ENCODE measurements around the gene BICDL1. TPM values are rescaled to one million over a fixed set of nuclear protein-coding genes. Genes with fewer than 3 reads are reported as not detected.

Gene BICDL1
- polyA plus RNA-seq, 1 experiment, result not detected

DNA sequence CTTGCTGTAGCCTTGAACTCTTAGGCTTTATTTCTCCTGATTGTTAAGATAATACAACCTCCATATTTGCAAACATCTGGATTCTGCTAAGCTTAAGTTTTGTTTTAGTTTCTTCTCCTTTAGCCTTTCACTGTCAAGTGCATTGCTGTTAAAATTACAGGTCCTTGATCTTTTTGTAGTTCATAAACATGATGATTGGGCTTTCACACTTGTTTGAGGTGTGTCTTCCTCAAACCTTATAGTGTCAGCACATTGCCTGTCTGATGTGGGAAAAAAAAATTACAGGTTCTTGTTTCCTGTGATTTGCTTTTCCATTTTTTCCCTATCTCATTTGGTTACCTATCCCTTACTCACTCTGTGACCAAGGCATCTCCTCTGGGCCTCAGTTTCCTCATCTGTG is 59.2 kb downstream of the BICDL1 start:
- Histone ChIP-seq H3K9me3 (ENCODE audit: control insufficient read depth, insufficient read depth, low read length) (no peaks in the 10 kb centered on the region), H3K4me3 (ENCODE audit: low read depth, low read length) (no peak overlapping the region), H3K27ac (ENCODE audit: low read depth, low read length) (no peak overlapping the region), H3K27me3 (ENCODE audit: control insufficient read depth, insufficient read depth, low read length) (no peaks in the 10 kb centered on the region)
- ChIA-PET CTCF (no interaction called here), POLR2A (no interaction called here)
- no peak for TF ChIP-seq CTCF (IDR thresholded peaks at IDR 0.05; ENCODE audit: low read depth, low read length)
- DNase-seq (ENCODE audit: low read depth, low spot score), result no peak

GRCh38 chr12:120049426-120049825 is 60.4 kb downstream of the BICDL1 start:
- POLR2A ChIA-PET, result no interaction called here
- H3K4me3 ChIP-seq (ENCODE audit: low read depth, low read length), result no peak overlapping the region
- no peaks in the 10 kb centered on the region for H3K27me3 ChIP-seq (ENCODE audit: control insufficient read depth, insufficient read depth, low read length)
- CTCF ChIA-PET, result interaction anchor here (0.6 kb wide), 1 partner anchor 318 kb away, joined by 3 read pairs; no protein-coding TSS in a partner anchor
- H3K27ac ChIP-seq (ENCODE audit: low read depth, low read length), result no peak overlapping the region
- no peak for DNase-seq (ENCODE audit: low read depth, low spot score)
- H3K9me3 ChIP-seq (ENCODE audit: control insufficient read depth, insufficient read depth, low read length), result no peaks in the 10 kb centered on the region
- no peak for TF ChIP-seq CTCF (IDR thresholded peaks at IDR 0.05; ENCODE audit: low read depth, low read length)

DNA sequence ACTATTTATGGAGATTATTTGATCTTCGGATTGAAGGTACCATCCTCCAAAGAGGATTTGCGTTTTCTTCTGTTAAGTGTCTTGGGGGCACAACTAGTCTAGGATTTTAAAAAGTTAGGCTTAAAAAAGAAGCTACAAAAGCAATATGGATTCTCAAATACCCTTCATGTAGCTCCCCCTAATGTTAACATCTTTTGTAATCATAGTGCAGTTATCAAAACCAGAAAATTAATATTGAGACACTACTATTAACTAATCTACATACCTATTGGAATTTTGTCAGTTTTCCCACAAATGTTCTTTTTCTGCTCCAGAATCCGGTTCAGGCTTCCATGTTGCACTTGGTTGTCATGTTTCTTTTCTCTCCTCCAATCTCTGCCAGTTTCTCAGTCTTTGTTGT is 62.5 kb downstream of the BICDL1 start:
- CTCF ChIA-PET, result no interaction called here
- TF ChIP-seq CTCF (IDR thresholded peaks at IDR 0.05; ENCODE audit: low read depth, low read length), result no peak
- H3K9me3 ChIP-seq (ENCODE audit: control insufficient read depth, insufficient read depth, low read length), result no peaks in the 10 kb centered on the region
- POLR2A ChIA-PET, result no interaction called here
- no peak overlapping the region for H3K4me3 ChIP-seq (ENCODE audit: low read depth, low read length)
- H3K27ac ChIP-seq (ENCODE audit: low read depth, low read length), result no peak overlapping the region
- no peaks in the 10 kb centered on the region for H3K27me3 ChIP-seq (ENCODE audit: control insufficient read depth, insufficient read depth, low read length)
- DNase-seq (ENCODE audit: low read depth, low spot score), result no peak

DNA sequence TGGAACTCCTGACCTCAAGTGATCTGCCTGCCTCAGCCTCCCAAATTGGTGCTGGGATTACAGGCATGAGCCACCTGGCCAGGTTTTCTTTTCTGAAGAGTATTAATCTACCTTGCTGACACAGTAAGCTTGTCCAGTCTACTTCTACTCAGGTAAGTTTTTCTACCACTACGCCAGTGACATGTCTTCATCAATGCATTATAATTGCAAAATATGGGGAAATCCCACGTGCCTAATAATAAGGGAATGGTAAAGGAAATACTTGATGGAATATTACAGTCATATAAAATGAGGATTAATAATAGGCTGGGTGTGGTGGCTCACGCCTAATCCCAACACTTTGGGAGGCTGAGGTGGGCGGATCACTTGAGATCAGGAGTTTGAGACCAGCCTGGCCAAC is 65.3 kb downstream of the BICDL1 start:
- DNase-seq (ENCODE audit: low read depth, low spot score), result no peak
- Histone ChIP-seq H3K27ac (ENCODE audit: low read depth, low read length) (no peak overlapping the region), H3K27me3 (ENCODE audit: control insufficient read depth, insufficient read depth, low read length) (no peaks in the 10 kb centered on the region), H3K9me3 (ENCODE audit: control insufficient read depth, insufficient read depth, low read length) (no peaks in the 10 kb centered on the region), H3K4me3 (ENCODE audit: low read depth, low read length) (no peak overlapping the region)
- no peak for TF ChIP-seq CTCF (IDR thresholded peaks at IDR 0.05; ENCODE audit: low read depth, low read length)
- ChIA-PET CTCF (no interaction called here), POLR2A (no interaction called here)

DNA sequence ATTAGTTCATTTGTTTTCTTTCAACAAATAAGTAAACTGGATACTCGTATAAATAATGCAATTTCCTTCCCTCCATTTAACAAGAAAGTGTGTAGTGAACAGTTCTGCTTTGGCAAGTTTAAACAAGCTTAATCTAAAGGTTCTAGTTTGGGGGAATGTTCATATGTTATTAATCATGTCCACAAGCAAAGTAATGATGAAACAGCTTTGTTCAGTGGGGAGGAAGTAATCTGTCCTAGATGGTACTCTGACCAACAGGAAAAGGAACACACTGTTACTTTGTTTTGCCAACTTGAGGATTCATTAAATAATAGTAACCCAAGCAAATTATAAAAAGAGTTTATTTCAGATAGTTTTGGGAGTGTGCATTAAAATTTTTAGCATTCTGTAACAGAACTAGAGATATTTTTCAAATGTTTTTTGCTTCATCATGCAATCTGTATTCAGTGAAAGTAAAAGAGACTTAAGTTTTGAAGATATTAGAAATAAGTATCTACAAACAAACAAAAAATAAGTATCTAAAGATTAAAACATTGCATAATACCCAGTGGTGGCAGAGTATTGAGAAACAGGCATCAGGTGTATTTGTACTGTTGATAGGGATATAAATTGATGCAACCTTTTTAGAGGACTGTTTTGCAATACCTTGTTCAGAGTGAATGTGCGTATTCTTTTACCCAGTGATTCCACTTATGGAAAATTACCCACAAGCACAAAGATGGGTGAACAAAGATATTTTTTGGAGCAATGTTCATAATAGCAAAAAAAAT is 66.4 kb downstream of the BICDL1 start:
- no peak for TF ChIP-seq CTCF (IDR thresholded peaks at IDR 0.05; ENCODE audit: low read depth, low read length)
- POLR2A ChIA-PET, result no interaction called here
- Histone ChIP-seq H3K27ac (ENCODE audit: low read depth, low read length) (no peak overlapping the region), H3K4me3 (ENCODE audit: low read depth, low read length) (no peak overlapping the region), H3K9me3 (ENCODE audit: control insufficient read depth, insufficient read depth, low read length) (no peaks in the 10 kb centered on the region), H3K27me3 (ENCODE audit: control insufficient read depth, insufficient read depth, low read length) (peaks cover under 1% of the 10 kb centered on the region)
- DNase-seq (ENCODE audit: low read depth, low spot score), result no peak
- CTCF ChIA-PET, result no interaction called here

All from AG04450 (cell line).